Left lung (tissue), 10 donors: ENCODE results near the gene ARHGAP26. TPM values are rescaled to one million over a fixed set of nuclear protein-coding genes. Genes with fewer than 3 reads are reported as not detected.

Experiments
- ATAC-seq: fragments of 200-7000 bp; cut with Tn5 transposase; one replicate; pipeline ENCODE4 v1.9.1; 2020; ENCODE audit warnings: moderate library complexity
- DNase-seq, 4 donors: peaks; one replicate each; pipeline ENCODE4 v3.0.0-alpha.2; 2013 to 2020
- H3K27ac ChIP-seq, 2 donors: fragments of 200-600 bp; sonication (generic) in 1 of 2; one replicate each; pipeline versions ENCODE4 v1.5.0 to v1.8.0; 2020 to 2021
- H3K27me3 ChIP-seq, 2 donors: fragments of 200-600 bp; sonication (generic) in 1 of 2; one replicate each; pipeline versions ENCODE4 v1.5.0 to v1.8.0; 2020 to 2021
- H3K36me3 ChIP-seq, 2 donors: fragments of 200-600 bp; sonication (generic) in 1 of 2; one replicate each; pipeline versions ENCODE4 v1.5.0 to v1.8.0; 2020 to 2021
- H3K4me1 ChIP-seq, 2 donors: fragments of 200-600 bp; one replicate each; pipeline ENCODE4 v1.8.0; 2021
- H3K4me3 ChIP-seq, 2 donors: fragments of 200-600 bp; sonication (generic) in 1 of 2; one replicate each; pipeline versions ENCODE4 v1.5.0 to v1.8.0; 2020 to 2021; ENCODE audit warnings: mild to moderate bottlenecking in 1 of 2
- H3K9me3 ChIP-seq, 2 donors: fragments of 200-600 bp; sonication (generic) in 1 of 2; one replicate each; pipeline versions ENCODE4 v1.5.0 to v1.8.0; 2020 to 2021
- CTCF ChIP-seq, 2 donors: fragments of 200-600 bp; sonication (generic) in 1 of 2; IDR thresholded peaks; one replicate each; pipeline versions ENCODE4 v1.5.0 to v1.8.0; 2021; ENCODE audit warnings: antibody characterized with exemption in 2 of 2
- intact Hi-C, 2 donors: fragments of 100-400 bp; cut with DNase I; formaldehyde crosslinking; loops; one replicate each; pipeline versions ENCODE4 v1.11.2 to v1.14.2; 2022
- polyA plus RNA-seq, 6 donors: library from polyadenylated mRNA; unstranded; fragments of 120-200 nt; gene quantifications; one replicate each; pipeline ENCODE4 v1.2.1, GENCODE V29; 2013; ENCODE audit not compliant: insufficient read length in 6 of 6
- total RNA-seq, 2 donors: library from RNA; stranded (reverse); fragmentation: NEBNext Ultra II Directional; extraction: Animal tissue kit (Norgen Biotek cat#: 25700); gene quantifications; one replicate each; pipeline ENCODE4 v1.2.1, GENCODE V29; 2021
- donor health status: DM: no; HTN: yes; CAD: no.
- donor health status: DM: no; HTN: no; CAD: no.

Gene ARHGAP26
- total and polyA plus RNA-seq, 8 donors, result 13.9 to 61.9 (median 14.9) TPM

- no peaks in the 10 kb centered on the region for H3K27me3 ChIP-seq
- DNase-seq (no peak), ATAC-seq (no peak)
- H3K9me3 ChIP-seq, result no peaks in the 10 kb centered on the region
- intact Hi-C loops, result no loop called here
- H3K4me3 ChIP-seq, result no peak overlapping the region
- no peak for TF ChIP-seq CTCF (IDR thresholded peaks at IDR 0.05)
- H3K27ac ChIP-seq, result no peak overlapping the region
- peaks cover 0 to 22% of the 10 kb centered on the region in 2 donors for H3K36me3 ChIP-seq
- H3K4me1 ChIP-seq, result peaks cover 4 to 50% of the 10 kb centered on the region in 2 donors
These were observed 447.1 kb downstream of the ARHGAP26 start for GRCh38 chr5:143217065-143217803.

GRCh38 chr5:143217804-143218160 is 447.6 kb downstream of the ARHGAP26 start:
- peaks cover 0 to 25% of the 10 kb centered on the region in 2 donors for H3K36me3 ChIP-seq
- H3K27ac ChIP-seq, result no peak overlapping the region
- no peaks in the 10 kb centered on the region for H3K9me3 ChIP-seq
- H3K4me3 ChIP-seq, result no peak overlapping the region
- peaks cover 5 to 50% of the 10 kb centered on the region in 2 donors for H3K4me1 ChIP-seq
- DNase-seq (no peak), ATAC-seq (no peak)
- intact Hi-C loops, result no loop called here
- TF ChIP-seq CTCF (IDR thresholded peaks at IDR 0.05), result no peak
- no peaks in the 10 kb centered on the region for H3K27me3 ChIP-seq

- ATAC-seq (no peak), DNase-seq (no peak)
- TF ChIP-seq CTCF (IDR thresholded peaks at IDR 0.05), result no peak
- H3K27ac ChIP-seq, result no peak overlapping the region
- no peak overlapping the region for H3K4me3 ChIP-seq
- H3K36me3 ChIP-seq, result peaks cover 0 to 34% of the 10 kb centered on the region in 2 donors
- no peaks in the 10 kb centered on the region for H3K9me3 ChIP-seq
- H3K27me3 ChIP-seq, result no peaks in the 10 kb centered on the region
- intact Hi-C loops, result no loop called here
- H3K4me1 ChIP-seq, result peaks cover 9 to 50% of the 10 kb centered on the region in 2 donors
These were observed 448.5 kb downstream of the ARHGAP26 start for GRCh38 chr5:143218517-143219170.

GRCh38 chr5:143219696-143220095 is 449.5 kb downstream of the ARHGAP26 start:
- no peaks in the 10 kb centered on the region for H3K9me3 ChIP-seq
- H3K27ac ChIP-seq, result no peak overlapping the region
- peaks cover 9 to 50% of the 10 kb centered on the region in 2 donors for H3K4me1 ChIP-seq

More at GRCh38 chr5:143219696-143220095, 449.5 kb downstream of the ARHGAP26 start:
- Histone ChIP-seq H3K4me3 (no peak overlapping the region), H3K27me3 (no peaks in the 10 kb centered on the region), H3K36me3 (peaks cover 0 to 35% of the 10 kb centered on the region in 2 donors)
- no peak for DNase-seq
- TF ChIP-seq CTCF (IDR thresholded peaks at IDR 0.05), result no peak
- ATAC-seq, result no peak
- intact Hi-C loops, result no loop called here
